GM12891 (cell line): ENCODE data around the gene CDC7.

ENCODE experiments used
- PAX5 ChIP-seq: IDR thresholded peaks from 2 replicates; pipeline ENCODE4 v1.6.1; 2011; ENCODE audit warnings: low read length, moderate library complexity, mild to moderate bottlenecking; ENCODE audit not compliant: insufficient read depth, severe bottlenecking
- POLR2A ChIP-seq: IDR thresholded peaks from 2 replicates; pipeline ENCODE4 v1.6.1; 2011; ENCODE audit warnings: low read depth, low read length, control low read depth
- POLR2AphosphoS5 ChIP-seq: IDR thresholded peaks from 2 replicates; pipeline ENCODE4 v1.6.1; 2011; ENCODE audit warnings: low read depth, low read length, control low read depth
- SPI1 ChIP-seq: IDR thresholded peaks from 2 replicates; pipeline ENCODE4 v1.6.1; 2011; ENCODE audit warnings: low read depth, low read length, control low read depth
- TAF1 ChIP-seq: IDR thresholded peaks from 2 replicates; pipeline ENCODE4 v1.6.1; 2011; ENCODE audit warnings: low read depth, low read length, control low read depth

- no peak for TF ChIP-seq TAF1
- no peak for TF ChIP-seq POLR2AphosphoS5
- TF ChIP-seq POLR2A = no peak
- no peak for TF ChIP-seq PAX5
- TF ChIP-seq SPI1 = 0 out of 2 replicates have a peak, but pooled peaks have one; percentile 16
These were observed 22.8 kb downstream of the CDC7 start for GRCh38 chr1:91523482-91523881.
